NOMO-1 (cell line): ENCODE data around the gene TMEM40.

Experiments used
- DNase-seq, 2 experiments: peaks; one replicate each; lab custom pipeline; 2025; ENCODE audit not compliant: unreplicated experiment in 2 of 2; lab: John Stamatoyannopoulos, UW

Gene TMEM40

GRCh38 chr3:12686096-12686495, 73.0 kb downstream of the TMEM40 start:
- DNase-seq: no peak
